Mesenchymal stem cell (in vitro differentiated cells and primary cell): ENCODE results near the gene SLC38A8.

Experiments used
- DNase-seq: peaks from one replicate; pipeline ENCODE4 v3.0.0-alpha.2; 2013
- H2AFZ ChIP-seq: one replicate; pipeline ENCODE4 v1.6.1; 2013; ENCODE audit warnings: low read depth, mild to moderate bottlenecking, control low read depth, inconsistent platforms, low read length, moderate library complexity
- H2AK5ac ChIP-seq: 2 replicates; pipeline ENCODE4 v1.6.1; 2013; ENCODE audit warnings: low read length, moderate library complexity, mild to moderate bottlenecking, inconsistent platforms; ENCODE audit not compliant: severe bottlenecking
- H2BK120ac ChIP-seq: one replicate; pipeline ENCODE4 v1.6.1; 2013; ENCODE audit warnings: low read depth, mild to moderate bottlenecking, inconsistent platforms, low read length, moderate library complexity
- H2BK12ac ChIP-seq, 2 experiments: one replicate each; pipeline ENCODE4 v1.6.1; 2013; ENCODE audit warnings: inconsistent platforms in 2 of 2, low read length in 2 of 2, mild to moderate bottlenecking in 2 of 2, moderate library complexity in 2 of 2, control low read depth in 1 of 2
- H2BK15ac ChIP-seq: one replicate; pipeline ENCODE4 v1.6.1; 2013; ENCODE audit warnings: mild to moderate bottlenecking, low read depth, inconsistent platforms; ENCODE audit not compliant: poor library complexity, severe bottlenecking
- H2BK5ac ChIP-seq: 2 replicates; pipeline ENCODE4 v1.6.1; 2013; ENCODE audit warnings: low read depth, mild to moderate bottlenecking, low read length, control low read depth, inconsistent platforms; ENCODE audit not compliant: poor library complexity, severe bottlenecking
- H3K14ac ChIP-seq, 2 experiments: one replicate each; pipeline ENCODE4 v1.6.1; 2013; ENCODE audit warnings: inconsistent platforms in 2 of 2, low read length in 2 of 2, control low read depth in 1 of 2, mild to moderate bottlenecking in 1 of 2, moderate library complexity in 1 of 2
- H3K18ac ChIP-seq, 2 experiments: one replicate each; pipeline ENCODE4 v1.6.1; 2013; ENCODE audit warnings: inconsistent platforms in 2 of 2, low read length in 2 of 2, control low read depth in 1 of 2, low read depth in 1 of 2, mild to moderate bottlenecking in 1 of 2
- H3K23ac ChIP-seq, 2 experiments: one replicate each; pipeline ENCODE4 v1.6.1; 2013; ENCODE audit warnings: inconsistent platforms in 2 of 2, low read length in 2 of 2, mild to moderate bottlenecking in 2 of 2, moderate library complexity in 2 of 2, control low read depth in 1 of 2
- H3K27ac ChIP-seq: 2 replicates; pipeline ENCODE4 v1.5.1; 2013; ENCODE audit warnings: mild to moderate bottlenecking, moderate library complexity, low read length, control low read depth, inconsistent platforms; ENCODE audit not compliant: poor library complexity, severe bottlenecking
- H3K27me3 ChIP-seq, 2 experiments: 2 replicates each; pipeline versions ENCODE4 v1.6.1 to v1.7.0; 2013; ENCODE audit warnings: low read length in 2 of 2, mild to moderate bottlenecking in 2 of 2, moderate library complexity in 2 of 2, control low read depth in 1 of 2, inconsistent platforms in 1 of 2; ENCODE audit not compliant: control insufficient read depth in 1 of 2, insufficient read depth in 1 of 2
- H3K36me3 ChIP-seq, 2 experiments: 2 replicates each; pipeline versions ENCODE4 v1.6.1 to v1.7.0; 2013; ENCODE audit warnings: low read length in 2 of 2, control low read depth in 1 of 2, inconsistent platforms in 1 of 2, low read depth in 1 of 2, mild to moderate bottlenecking in 1 of 2; ENCODE audit not compliant: insufficient read depth in 2 of 2, control insufficient read depth in 1 of 2
- H3K4ac ChIP-seq, 2 experiments: one replicate each; pipeline ENCODE4 v1.6.1; 2013; ENCODE audit warnings: inconsistent platforms in 2 of 2, low read length in 2 of 2, mild to moderate bottlenecking in 2 of 2, moderate library complexity in 2 of 2, control low read depth in 1 of 2, low read depth in 1 of 2
- H3K4me1 ChIP-seq: 2 replicates; pipeline ENCODE4 v1.6.1; 2013; ENCODE audit warnings: low read depth, low read length, control low read depth; ENCODE audit not compliant: control insufficient read depth, insufficient read depth
- H3K4me2 ChIP-seq: 2 replicates; pipeline ENCODE4 v1.6.1; 2013; ENCODE audit warnings: low read length, mild to moderate bottlenecking, inconsistent platforms; ENCODE audit not compliant: poor library complexity, severe bottlenecking
- H3K4me3 ChIP-seq, 2 experiments: 2 replicates each; pipeline versions ENCODE4 v1.5.1 to v1.7.0; 2013; ENCODE audit warnings: low read length in 2 of 2, mild to moderate bottlenecking in 2 of 2, control low read depth in 1 of 2, low read depth in 1 of 2; ENCODE audit not compliant: insufficient read depth in 1 of 2
- H3K79me1 ChIP-seq: replicated peaks from 2 replicates; pipeline ENCODE4 v1.6.1; 2013; ENCODE audit warnings: mild to moderate bottlenecking, control low read depth, low read length, inconsistent platforms; ENCODE audit not compliant: poor library complexity, severe bottlenecking
- H3K9ac ChIP-seq: 2 replicates; pipeline ENCODE4 v1.7.0; 2013; ENCODE audit warnings: mild to moderate bottlenecking, low read length, moderate library complexity
- H3K9me3 ChIP-seq: 2 replicates; pipeline ENCODE4 v1.7.0; 2013; ENCODE audit warnings: mild to moderate bottlenecking, low read length; ENCODE audit not compliant: control insufficient read depth
- H4K8ac ChIP-seq: one replicate; pipeline ENCODE4 v1.6.1; 2013; ENCODE audit warnings: inconsistent platforms, mild to moderate bottlenecking, low read length, moderate library complexity
- H4K91ac ChIP-seq: one replicate; pipeline ENCODE4 v1.6.1; 2013; ENCODE audit warnings: mild to moderate bottlenecking, low read length, inconsistent platforms
- WGBS: methylation state at CpG from one replicate; pipeline ENCODE4 v1.1.7; 2013; ENCODE audit warnings: mixed read lengths; 5-methylcytosine and 5-hydroxymethylcytosine counted together

Gene SLC38A8

DNA sequence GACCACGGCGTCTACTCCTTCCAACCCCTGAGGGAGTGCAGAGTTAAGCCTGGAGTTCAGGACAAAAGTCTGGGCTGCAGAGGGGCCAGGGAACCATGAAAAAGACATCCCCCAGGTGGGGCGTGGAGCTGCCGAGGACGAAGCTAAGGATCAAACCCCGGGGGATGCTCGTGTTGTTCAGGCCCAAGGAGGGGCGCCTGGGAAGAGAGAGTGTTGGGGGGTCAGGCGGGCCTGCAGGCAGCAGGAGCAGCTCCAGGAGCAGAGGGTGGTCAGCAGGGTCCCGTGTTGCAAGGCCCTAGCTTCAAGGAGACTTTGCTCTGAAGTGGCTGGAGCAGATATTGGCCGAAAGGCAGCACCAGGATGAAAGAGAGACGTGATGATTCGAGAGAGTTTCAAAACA lies 47.9 kb downstream of the SLC38A8 start:
- no peak overlapping the region for H2BK5ac ChIP-seq
- H2BK12ac ChIP-seq, result no peak overlapping the region
- no peak overlapping the region for H3K14ac ChIP-seq
- no peak overlapping the region for H4K91ac ChIP-seq
- WGBS, result 92% methylated on average over 13 of the region's 13 CpGs
- H2BK120ac ChIP-seq, result no peak overlapping the region
- no peak overlapping the region for H4K8ac ChIP-seq
- H3K23ac ChIP-seq, result no peak overlapping the region
- peaks cover 8% of the 10 kb centered on the region for H3K4me1 ChIP-seq
- no peaks in the 10 kb centered on the region for H3K79me1 ChIP-seq
- no peak overlapping the region for H2BK15ac ChIP-seq
- no peaks in the 10 kb centered on the region for H3K36me3 ChIP-seq
- H3K4me2 ChIP-seq, result no peak overlapping the region
- H3K27ac ChIP-seq, result no peak overlapping the region
- H3K4ac ChIP-seq, result no peak overlapping the region
- H3K9ac ChIP-seq, result no peak overlapping the region
- no peak overlapping the region for H2AFZ ChIP-seq
- no peak overlapping the region for H3K18ac ChIP-seq
- H3K9me3 ChIP-seq, result no peaks in the 10 kb centered on the region
- no peak for DNase-seq
- H3K27me3 ChIP-seq, result peaks cover 11 to 15% of the 10 kb centered on the region in 2 experiments
- no peak overlapping the region for H2AK5ac ChIP-seq
- H3K4me3 ChIP-seq, result no peak overlapping the region

DNA sequence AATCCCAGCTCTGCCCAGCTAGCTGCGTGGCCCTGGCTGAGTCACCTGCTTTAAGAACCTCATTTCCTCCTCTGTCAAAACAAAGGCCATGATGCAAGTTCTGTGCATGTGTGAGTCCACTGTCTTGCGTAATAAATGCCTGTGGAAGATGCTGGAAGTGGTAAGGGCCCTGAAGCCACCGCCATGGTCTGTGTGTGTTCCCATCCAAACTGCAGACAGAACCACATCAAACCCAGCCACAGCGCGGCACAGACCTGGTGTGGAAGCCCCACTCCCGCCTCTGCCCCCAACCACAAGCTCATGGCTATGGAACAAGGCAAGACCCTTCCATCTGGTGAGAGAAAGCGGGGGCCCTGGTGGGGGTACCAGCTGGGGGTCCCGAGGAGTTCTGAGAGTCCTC lies 48.5 kb downstream of the SLC38A8 start:
- Histone ChIP-seq H3K18ac (no peak overlapping the region), H2BK120ac (no peak overlapping the region), H2AFZ (no peak overlapping the region), H2AK5ac (no peak overlapping the region), H4K91ac (no peak overlapping the region), H3K79me1 (no peaks in the 10 kb centered on the region), H2BK5ac (no peak overlapping the region), H4K8ac (no peak overlapping the region), H3K27me3 (peaks cover 18 to 20% of the 10 kb centered on the region in 2 experiments), H3K4me1 (peaks cover 8% of the 10 kb centered on the region), H3K27ac (no peak overlapping the region), H2BK15ac (no peak overlapping the region), H3K9ac (peak overlapping the region; percentile 26), H3K9me3 (no peaks in the 10 kb centered on the region), H3K36me3 (no peaks in the 10 kb centered on the region), H3K23ac (no peak overlapping the region), H3K4ac (no peak overlapping the region), H2BK12ac (no peak overlapping the region), H3K14ac (no peak overlapping the region), H3K4me3 (no peak overlapping the region), H3K4me2 (no peak overlapping the region)
- peak; percentile 88 for DNase-seq
- WGBS, result 73% methylated on average over 5 of the region's 8 CpGs

DNA sequence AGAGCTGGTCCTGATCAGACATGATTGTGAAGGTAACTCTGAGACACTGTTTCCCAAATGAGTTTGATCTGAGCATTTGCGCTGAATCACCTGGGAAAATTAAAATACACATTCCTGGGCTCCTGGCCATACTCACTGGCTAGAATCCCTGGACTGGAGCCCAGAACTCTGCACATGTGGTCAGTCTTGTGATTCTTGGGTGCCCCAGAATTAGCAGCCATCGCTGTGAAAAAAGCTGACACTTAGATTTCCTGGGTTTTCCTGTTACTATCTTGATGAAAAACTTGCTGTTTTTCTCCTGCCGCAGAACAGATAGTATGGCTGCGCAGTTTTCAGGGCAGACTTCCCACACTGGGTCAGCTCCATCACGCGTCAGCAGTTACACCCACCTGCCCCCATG lies 50.0 kb downstream of the SLC38A8 start:
- no peaks in the 10 kb centered on the region for H3K79me1 ChIP-seq
- DNase-seq, result peak; percentile 16
- WGBS, result 77% methylated on average over 6 of the region's 6 CpGs
- no peak overlapping the region for H3K27ac ChIP-seq
- H4K8ac ChIP-seq, result peak overlapping the region; percentile 59
- peaks cover 20 to 23% of the 10 kb centered on the region in 2 experiments for H3K27me3 ChIP-seq
- no peak overlapping the region for H2BK5ac ChIP-seq
- H2BK120ac ChIP-seq, result no peak overlapping the region
- H3K9ac ChIP-seq, result peak overlapping the region; percentile 74
- no peak overlapping the region for H2AK5ac ChIP-seq
- no peak overlapping the region for H3K4me2 ChIP-seq
- H4K91ac ChIP-seq, result no peak overlapping the region
- H3K36me3 ChIP-seq, result no peaks in the 10 kb centered on the region
- H2AFZ ChIP-seq, result no peak overlapping the region
- H3K4me1 ChIP-seq, result peaks cover 8% of the 10 kb centered on the region
- H2BK15ac ChIP-seq, result no peak overlapping the region
- H3K23ac ChIP-seq, result no peak overlapping the region
- no peak overlapping the region for H3K14ac ChIP-seq
- H3K4me3 ChIP-seq, result peak overlapping the region in 1 of 2 experiments; percentile 25
- no peak overlapping the region for H3K18ac ChIP-seq
- no peaks in the 10 kb centered on the region for H3K9me3 ChIP-seq
- H2BK12ac ChIP-seq, result no peak overlapping the region
- no peak overlapping the region for H3K4ac ChIP-seq

DNA sequence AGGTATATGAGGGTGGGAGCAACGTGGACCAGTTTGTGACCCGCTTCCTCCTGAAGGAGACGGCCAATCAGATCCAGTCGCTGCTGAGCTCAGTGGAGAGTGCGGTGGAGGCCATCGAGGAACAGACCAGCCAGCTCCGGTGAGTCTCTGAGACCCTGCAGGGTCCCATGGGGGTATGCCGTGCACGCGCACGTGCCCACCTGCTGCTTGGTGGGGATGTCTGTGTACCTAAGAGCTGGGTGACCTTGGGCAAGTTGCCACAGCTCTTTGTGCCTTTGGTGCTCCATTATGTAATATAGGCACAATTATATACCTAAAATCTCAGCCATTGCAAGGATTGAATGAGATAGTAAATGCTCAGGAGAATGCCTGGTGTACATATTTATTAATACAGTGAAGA lies 52.1 kb downstream of the SLC38A8 start:
- Histone ChIP-seq H3K4me3 (no peak overlapping the region), H2AFZ (no peak overlapping the region), H3K4me2 (no peak overlapping the region), H2BK5ac (no peak overlapping the region), H3K27me3 (peaks cover 23% of the 10 kb centered on the region in 2 experiments), H3K27ac (no peak overlapping the region), H3K4me1 (peaks cover under 1% of the 10 kb centered on the region), H2BK15ac (no peak overlapping the region), H2BK120ac (no peak overlapping the region), H2BK12ac (no peak overlapping the region), H3K4ac (no peak overlapping the region), H3K18ac (no peak overlapping the region), H3K79me1 (no peaks in the 10 kb centered on the region), H3K36me3 (no peaks in the 10 kb centered on the region), H3K23ac (no peak overlapping the region), H3K14ac (no peak overlapping the region), H2AK5ac (no peak overlapping the region), H4K91ac (no peak overlapping the region), H4K8ac (no peak overlapping the region), H3K9ac (no peak overlapping the region), H3K9me3 (no peaks in the 10 kb centered on the region)
- DNase-seq, result no peak
- WGBS, result 97% methylated on average over 7 of the region's 11 CpGs
